SH-SY5Y (cell line): Measurements from ENCODE around the gene RPL29.

Source experiments
- GATA2 ChIP-seq: IDR thresholded peaks from 2 replicates; pipeline ENCODE4 v1.6.1; 2011; ENCODE audit warnings: mild to moderate bottlenecking, low read depth, low read length
- GATA3 ChIP-seq: IDR thresholded peaks from 2 replicates; pipeline ENCODE4 v1.6.1; 2011; ENCODE audit warnings: low read depth, mild to moderate bottlenecking, low read length, moderate library complexity

Gene RPL29

DNA sequence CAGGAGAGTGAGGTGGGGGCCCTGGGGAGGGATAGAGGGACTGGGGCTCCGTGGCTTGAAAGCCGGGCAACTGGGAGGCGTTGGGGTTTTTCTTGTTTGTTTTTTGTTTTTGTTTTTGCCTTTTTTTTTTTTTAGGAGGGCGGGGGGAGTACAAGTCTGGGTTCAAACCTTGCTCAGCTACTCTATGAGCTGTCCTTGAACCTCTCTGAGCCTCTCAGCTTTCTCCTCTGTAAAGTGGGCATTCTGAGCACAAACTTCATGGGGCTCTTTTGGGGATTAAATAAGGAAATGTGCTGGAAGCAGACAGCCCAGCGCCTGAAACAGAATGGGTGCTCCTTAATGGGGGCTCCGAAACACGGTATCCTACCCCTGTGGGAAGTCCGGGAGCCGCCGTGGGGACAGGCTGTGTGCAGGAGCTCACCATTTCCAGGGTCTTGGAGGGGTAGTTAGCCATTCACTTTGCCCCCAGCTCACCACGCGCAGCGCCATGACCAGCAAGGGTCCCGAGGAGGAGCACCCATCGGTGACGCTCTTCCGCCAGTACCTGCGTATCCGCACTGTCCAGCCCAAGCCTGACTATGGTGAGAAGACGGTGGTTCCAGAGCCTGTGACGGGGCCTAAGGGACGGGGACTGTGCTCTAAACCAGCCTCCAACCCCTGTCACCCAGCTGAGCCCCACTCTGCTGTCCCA lies 12.0 kb downstream of the RPL29 start:
- TF ChIP-seq GATA3: no peak
- no peak for TF ChIP-seq GATA2

DNA sequence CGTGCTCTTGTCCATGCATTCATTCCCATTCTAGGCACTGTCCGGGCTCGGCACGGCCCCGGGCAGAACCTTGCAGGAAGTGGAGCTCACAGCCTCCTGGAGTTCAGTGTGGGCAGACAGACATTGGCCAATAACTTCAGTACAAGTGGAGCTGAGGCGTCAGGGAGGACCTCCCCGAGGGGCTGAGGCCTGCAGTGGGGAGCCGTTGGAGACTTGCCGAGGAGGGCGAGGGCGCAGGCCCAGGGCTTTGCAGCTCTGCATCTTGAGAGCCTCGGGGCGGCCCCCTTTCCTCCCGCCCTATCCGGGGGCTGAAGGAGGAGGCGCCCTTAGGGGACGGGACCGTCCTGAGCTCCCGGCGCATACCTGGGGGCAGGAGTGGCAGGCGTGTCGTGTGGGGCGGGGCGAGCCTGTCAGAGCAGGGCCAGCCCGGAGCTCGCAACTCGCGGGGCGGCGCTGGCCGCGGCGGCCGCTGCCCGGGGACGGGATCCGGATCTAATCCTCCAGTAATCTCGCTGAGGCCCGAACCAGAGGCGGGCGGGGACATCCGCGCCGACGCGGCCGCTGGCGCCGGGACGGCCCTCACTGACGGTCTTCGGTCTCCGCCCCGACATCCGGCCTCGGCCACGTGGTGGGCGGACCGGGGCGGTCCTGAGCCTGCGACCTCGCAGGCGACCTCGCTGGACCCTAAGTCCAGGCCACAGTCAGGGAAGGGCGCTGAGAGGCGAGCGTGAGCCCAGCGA lies 12.7 kb downstream of the RPL29 start, which contains the start of gene ACY1:
ACY1 (plus strand) TSS at position 698 of the 740 bp plus-strand sequence. CDS start 530 bp downstream, outside the sequence.
- no peak for TF ChIP-seq GATA3
- peak; percentile 50; the same call in 1 of the 2 replicates for TF ChIP-seq GATA2

GRCh38 chr3:51982352-51982837 lies 13.3 kb downstream of the RPL29 start:
- TF ChIP-seq GATA2: no peak
- TF ChIP-seq GATA3: no peak

GRCh38 chr3:51980253-51980652 lies 15.4 kb downstream of the RPL29 start:
- TF ChIP-seq GATA2 (no peak), GATA3 (no peak)

DNA sequence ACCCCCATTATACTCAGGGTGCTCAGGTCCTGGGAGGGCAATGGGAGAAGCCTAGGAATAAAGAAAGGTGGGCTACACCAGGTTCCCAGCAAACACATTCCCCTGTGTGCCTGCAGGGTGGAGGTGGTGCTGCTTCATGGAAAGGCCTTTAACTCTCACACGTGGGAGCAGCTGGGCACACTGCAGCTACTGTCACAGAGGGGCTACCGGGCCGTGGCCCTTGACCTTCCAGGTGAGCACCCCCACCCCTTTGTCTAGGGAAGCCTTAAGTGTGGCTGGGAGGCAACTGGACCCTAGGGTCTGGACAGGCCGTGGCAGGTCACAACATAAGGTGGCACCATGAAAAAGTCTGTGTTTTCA lies 17.6 kb downstream of the RPL29 start:
- TF ChIP-seq GATA3 (no peak), GATA2 (no peak)

DNA sequence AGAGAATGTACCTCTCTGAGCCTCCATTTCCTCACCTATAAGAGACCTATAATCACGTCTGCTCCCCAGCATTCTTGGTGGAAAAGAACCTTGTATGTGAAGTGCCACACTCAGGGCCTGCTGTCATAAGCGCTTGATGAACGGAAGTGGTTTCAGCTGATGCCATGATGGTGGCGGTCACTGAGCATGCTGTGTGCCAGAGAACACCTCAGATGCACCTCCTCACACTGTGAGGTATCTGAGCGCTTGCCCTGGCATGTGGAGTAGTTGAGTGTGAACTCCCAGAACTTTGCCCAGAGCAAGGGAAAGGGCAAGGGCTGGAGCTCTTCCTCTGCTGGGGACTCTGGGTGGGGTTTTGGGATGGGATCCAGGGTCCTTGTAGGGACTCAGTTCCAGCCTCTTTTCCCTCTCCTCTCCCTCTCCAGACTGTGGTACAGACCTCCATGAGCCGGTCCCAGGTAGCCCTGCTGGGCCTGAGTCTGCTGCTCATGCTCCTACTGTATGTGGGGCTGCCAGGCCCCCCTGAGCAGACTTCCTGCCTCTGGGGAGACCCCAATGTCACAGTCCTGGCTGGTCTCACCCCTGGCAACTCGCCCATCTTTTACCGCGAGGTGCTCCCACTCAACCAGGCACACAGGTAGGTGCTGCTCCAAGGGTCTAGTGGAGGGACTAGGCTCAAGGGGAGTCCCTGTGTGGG lies 18.1 kb downstream of the RPL29 start:
- TF ChIP-seq GATA2: no peak
- no peak for TF ChIP-seq GATA3

DNA sequence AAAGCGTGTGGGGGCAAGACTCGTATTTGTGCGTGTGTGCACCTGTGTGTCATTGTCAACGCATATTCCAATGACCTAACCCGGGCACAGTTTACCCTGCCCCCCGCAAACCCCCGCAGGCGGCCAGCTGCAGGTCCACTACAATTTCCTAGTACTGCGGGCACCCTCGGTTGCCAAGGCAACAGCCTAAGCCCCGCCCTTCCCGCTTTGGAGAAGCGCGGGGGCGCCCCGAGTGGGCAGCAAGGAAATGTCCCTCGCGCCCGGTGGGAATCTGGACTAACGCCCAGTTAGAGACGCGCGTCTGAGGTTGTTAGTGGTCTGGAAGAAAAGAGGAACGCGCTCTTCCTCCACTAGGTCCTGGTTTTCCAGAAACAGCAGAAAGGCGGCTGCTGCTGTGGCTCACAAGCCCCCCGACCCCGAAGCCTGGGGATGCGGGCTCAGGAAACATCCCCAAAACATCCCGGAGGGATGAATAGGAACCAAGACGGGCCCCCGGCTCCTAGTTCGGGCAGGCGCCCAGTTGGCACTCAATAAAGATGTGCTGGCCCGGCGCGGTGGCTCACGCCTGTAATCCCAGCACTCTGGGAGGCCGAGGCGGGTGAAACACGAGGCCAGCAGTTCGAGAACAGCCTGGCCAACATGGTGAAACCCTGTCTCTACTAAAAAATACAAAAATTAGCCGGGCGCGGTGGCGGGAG lies 19.7 kb downstream of the RPL29 start:
- TF ChIP-seq GATA2 (no peak), GATA3 (no peak)

DNA sequence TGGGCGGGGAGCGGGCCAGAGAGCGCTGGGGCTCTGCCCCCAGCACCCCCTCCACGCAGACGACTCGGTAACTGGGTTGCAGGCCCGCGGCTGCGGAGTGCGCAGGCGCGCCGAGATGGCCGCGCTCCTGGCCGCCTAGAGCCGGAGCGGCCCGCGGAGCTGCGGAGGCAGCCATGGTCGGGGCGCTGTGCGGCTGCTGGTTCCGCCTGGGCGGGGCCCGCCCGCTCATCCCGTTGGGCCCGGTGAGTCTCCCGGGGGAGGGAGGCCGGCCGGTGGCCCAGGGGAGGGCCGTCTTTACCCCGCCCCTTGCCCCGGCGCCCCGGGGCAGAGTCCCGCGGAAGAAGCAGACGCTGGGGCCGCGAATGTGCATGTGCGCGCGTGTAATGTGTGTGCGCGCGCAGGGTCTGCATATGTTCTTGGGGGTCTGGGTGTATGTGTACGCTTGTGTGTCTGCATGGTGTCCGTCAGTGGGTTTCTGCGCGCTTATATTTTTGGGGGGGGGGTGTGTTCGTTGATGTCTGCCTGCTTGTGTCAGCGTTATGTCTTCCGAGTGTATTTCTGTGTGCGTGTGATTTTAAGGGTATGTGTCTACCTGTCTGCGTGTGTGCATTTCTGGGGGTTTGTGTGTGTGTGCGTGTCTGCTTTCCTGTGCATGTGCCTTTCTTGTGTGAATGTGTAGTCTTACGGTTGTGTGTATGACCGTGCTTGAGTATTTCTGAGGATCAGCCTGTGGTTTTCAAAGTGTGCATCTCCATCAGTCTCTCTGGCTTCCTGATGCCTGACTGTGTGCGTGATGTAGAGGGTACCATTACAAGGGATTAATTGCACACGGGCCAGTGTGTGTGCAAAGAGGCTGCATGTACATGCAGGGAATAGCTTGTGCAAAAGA lies 20.5 kb downstream of the RPL29 start, which contains the start of gene ABHD14A:
ABHD14A (plus strand) TSS at position 102 of the 889 bp plus-strand sequence; CDS start at position 174, 72 bp downstream.
- TF ChIP-seq GATA2: no peak
- TF ChIP-seq GATA3: no peak

- TF ChIP-seq GATA3 (no peak), GATA2 (no peak)
These were observed 21.3 kb downstream of the RPL29 start for GRCh38 chr3:51974277-51974962.

DNA sequence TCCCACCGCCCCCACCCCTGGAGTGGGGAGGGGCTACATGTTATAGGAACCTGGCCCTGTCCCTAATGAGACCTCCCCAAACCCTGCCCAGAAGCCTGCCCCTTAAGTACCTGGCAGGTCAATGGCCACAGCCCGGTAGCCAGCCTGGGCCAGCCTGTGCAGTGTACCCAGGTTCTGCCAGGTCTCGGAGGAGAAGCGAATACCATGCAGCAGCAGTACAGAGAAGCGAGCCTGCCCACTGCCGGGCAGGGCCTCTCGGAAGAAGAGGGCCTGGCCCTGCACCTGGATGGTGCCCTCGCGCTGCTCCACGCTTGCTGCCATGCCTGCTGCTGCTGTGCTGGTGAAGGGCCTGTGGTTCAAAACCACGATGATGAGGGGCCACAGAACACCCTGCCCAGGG lies 24.3 kb downstream of the RPL29 start:
- TF ChIP-seq GATA3 (no peak), GATA2 (no peak)

DNA sequence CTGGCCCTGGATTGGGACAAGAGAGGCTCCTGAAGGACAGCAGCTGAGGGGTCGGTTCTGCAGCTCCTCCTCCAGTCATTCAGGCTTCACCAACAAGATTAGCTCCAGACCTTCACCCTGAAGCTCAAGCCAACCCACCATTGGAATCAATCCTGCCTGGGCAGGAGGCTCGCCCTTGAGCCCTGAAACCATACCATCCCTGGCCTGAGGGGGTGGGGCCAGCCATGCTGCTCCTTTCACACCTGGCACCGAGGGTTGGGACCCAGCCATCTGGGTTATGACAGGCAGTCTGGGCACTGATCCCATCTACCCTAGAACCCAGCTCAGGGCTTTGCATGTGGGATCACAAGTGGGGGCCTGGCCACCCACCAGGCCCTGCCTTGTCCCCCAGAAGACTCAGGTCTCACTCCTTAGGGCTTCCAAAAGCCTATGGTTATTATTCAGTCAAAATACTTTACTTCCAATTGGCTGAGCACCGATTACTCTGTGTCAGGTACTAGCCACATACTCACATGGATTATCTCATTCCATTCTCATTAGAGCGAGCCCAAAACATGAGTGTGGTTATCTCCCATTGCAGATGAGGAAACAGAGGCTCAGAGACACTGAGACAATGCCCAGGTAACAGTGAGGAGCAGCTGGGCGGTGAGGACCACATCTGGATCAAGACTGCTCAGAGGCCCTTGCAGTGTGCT lies 24.9 kb downstream of the RPL29 start:
- TF ChIP-seq GATA3: no peak
- no peak for TF ChIP-seq GATA2

DNA sequence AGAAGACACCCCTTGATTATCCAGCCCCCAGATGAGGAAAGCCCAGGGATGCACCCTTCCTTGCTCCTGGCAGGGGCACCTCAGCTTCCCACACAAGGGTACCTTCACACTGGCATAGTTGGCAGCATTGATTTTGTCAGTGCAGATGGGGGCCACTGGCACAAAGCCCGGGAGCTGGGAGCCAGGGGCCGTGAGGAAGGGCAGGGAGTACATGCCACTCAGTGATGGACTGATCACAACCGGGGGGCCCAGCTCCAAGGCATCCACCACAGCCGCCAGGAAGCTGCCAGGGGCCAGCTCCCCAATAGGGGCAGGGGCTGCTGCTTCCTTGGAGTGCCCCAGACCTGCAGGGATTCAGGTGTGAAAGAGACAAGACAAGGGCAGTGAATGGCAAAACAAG lies 25.9 kb downstream of the RPL29 start:
- no peak for TF ChIP-seq GATA3
- no peak for TF ChIP-seq GATA2

- no peak for TF ChIP-seq GATA2
- TF ChIP-seq GATA3: no peak
These were observed 26.6 kb downstream of the RPL29 start for GRCh38 chr3:51968883-51969678.
